ENCODE measurements around the gene CDK13.
A peak's percentile ranks its signal among the peaks of the same experiment; 100 is the strongest.

Gene CDK13

GRCh38 chr7:40015790-40016296 lies 65.8 kb downstream of the CDK13 start:
- peak; percentile 32 for DNase-seq (ENCODE audit: low read depth)

GRCh38 chr7:40019558-40019957 lies 69.5 kb downstream of the CDK13 start:
- in situ Hi-C loops (cut with HindIII; ENCODE audit: low sequenced_read_pairs): no loop called here
- no peak for TF ChIP-seq CTCF (IDR thresholded peaks at IDR 0.05; ENCODE audit: low read depth, low read length, missing control alignments)
- no peak overlapping the region for H3K4me3 ChIP-seq (ENCODE audit: low read depth, low read length)
- DNase-seq (ENCODE audit: low read depth): no peak

More at GRCh38 chr7:40015790-40016296, 65.8 kb downstream of the CDK13 start:
- no peak overlapping the region for H3K4me3 ChIP-seq (ENCODE audit: low read depth, low read length)
- in situ Hi-C loops (cut with HindIII; ENCODE audit: low sequenced_read_pairs): no loop called here
- no peak for TF ChIP-seq CTCF (IDR thresholded peaks at IDR 0.05; ENCODE audit: low read depth, low read length, missing control alignments)

GRCh38 chr7:40024048-40024447 lies 74.0 kb downstream of the CDK13 start:
- no peak for TF ChIP-seq CTCF (IDR thresholded peaks at IDR 0.05; ENCODE audit: low read depth, low read length, missing control alignments)

GRCh38 chr7:40024841-40025240 lies 74.8 kb downstream of the CDK13 start:
- TF ChIP-seq CTCF (IDR thresholded peaks at IDR 0.05; ENCODE audit: low read depth, low read length, missing control alignments): no peak
- no peak for DNase-seq (ENCODE audit: low read depth)
- no peak overlapping the region for H3K4me3 ChIP-seq (ENCODE audit: low read depth, low read length)
- in situ Hi-C loops (cut with HindIII; ENCODE audit: low sequenced_read_pairs): no loop called here

More at GRCh38 chr7:40024048-40024447, 74.0 kb downstream of the CDK13 start:
- in situ Hi-C loops (cut with HindIII; ENCODE audit: low sequenced_read_pairs): no loop called here
- no peak for DNase-seq (ENCODE audit: low read depth)
- H3K4me3 ChIP-seq (ENCODE audit: low read depth, low read length): no peak overlapping the region

GRCh38 chr7:40027545-40027944 lies 77.5 kb downstream of the CDK13 start:
- DNase-seq (ENCODE audit: low read depth): no peak
- TF ChIP-seq CTCF (IDR thresholded peaks at IDR 0.05; ENCODE audit: low read depth, low read length, missing control alignments): no peak
- no peak overlapping the region for H3K4me3 ChIP-seq (ENCODE audit: low read depth, low read length)
- in situ Hi-C loops (cut with HindIII; ENCODE audit: low sequenced_read_pairs): no loop called here

- DNase-seq (ENCODE audit: low read depth): no peak
- no peak overlapping the region for H3K4me3 ChIP-seq (ENCODE audit: low read depth, low read length)
- in situ Hi-C loops (cut with HindIII; ENCODE audit: low sequenced_read_pairs): no loop called here
- no peak for TF ChIP-seq CTCF (IDR thresholded peaks at IDR 0.05; ENCODE audit: low read depth, low read length, missing control alignments)
These were observed 83.8 kb downstream of the CDK13 start for GRCh38 chr7:40033826-40034225.

Measured in astrocyte of the cerebellum (primary cell).